Endodermal cell (in vitro differentiated cells): ENCODE measurements around the gene SLITRK3. TPM values are rescaled to one million over a fixed set of nuclear protein-coding genes. Genes with fewer than 3 reads are reported as not detected.

Experiments used
- DNase-seq: peaks from one replicate; pipeline ENCODE4 v3.0.0-alpha.2; 2017
- H3K27ac ChIP-seq: 2 replicates; pipeline ENCODE4 v1.5.1; 2013; ENCODE audit warnings: mild to moderate bottlenecking, low read depth, low read length, moderate library complexity
- H3K27me3 ChIP-seq: 2 replicates; pipeline ENCODE4 v1.6.1; 2013; ENCODE audit warnings: mild to moderate bottlenecking, low read length, moderate library complexity; ENCODE audit not compliant: insufficient read depth, control insufficient read depth, poor library complexity, severe bottlenecking
- H3K36me3 ChIP-seq: 2 replicates; pipeline ENCODE4 v1.7.0; 2013; ENCODE audit warnings: mild to moderate bottlenecking, low read length, moderate library complexity; ENCODE audit not compliant: control insufficient read depth, insufficient read depth
- H3K4me1 ChIP-seq: one replicate; pipeline ENCODE4 v1.7.0; 2013; ENCODE audit warnings: low read length; ENCODE audit not compliant: control insufficient read depth, insufficient read depth
- H3K4me3 ChIP-seq: 2 replicates; pipeline ENCODE4 v1.5.1; 2013; ENCODE audit warnings: mild to moderate bottlenecking, low read length, moderate library complexity
- H3K9ac ChIP-seq: 2 replicates; pipeline ENCODE4 v1.6.1; 2013; ENCODE audit warnings: mild to moderate bottlenecking, low read length, moderate library complexity; ENCODE audit not compliant: poor library complexity, severe bottlenecking; ENCODE audit errors: extremely low read depth
- H3K9me3 ChIP-seq: 2 replicates; pipeline ENCODE4 v1.6.1; 2013; ENCODE audit warnings: mild to moderate bottlenecking, low read length, moderate library complexity; ENCODE audit not compliant: control insufficient read depth
- H3K27ac Mint-ChIP-seq: 2 replicates; pipeline ENCODE4 v1.8.0; 2020; ENCODE audit warnings: mixed read lengths
- H3K27me3 Mint-ChIP-seq: 2 replicates; pipeline ENCODE4 v1.8.0; 2021; ENCODE audit warnings: mild to moderate bottlenecking, mixed read lengths; ENCODE audit not compliant: insufficient read depth
- H3K36me3 Mint-ChIP-seq: 2 replicates; pipeline ENCODE4 v1.8.0; 2020; ENCODE audit warnings: low read depth, mixed read lengths
- H3K4me1 Mint-ChIP-seq: 2 replicates; pipeline ENCODE4 v1.8.0; 2020; ENCODE audit warnings: mixed read lengths
- H3K4me3 Mint-ChIP-seq: 2 replicates; pipeline ENCODE4 v1.8.0; 2020; ENCODE audit warnings: mild to moderate bottlenecking, moderate library complexity, mixed read lengths
- H3K9me3 Mint-ChIP-seq: 2 replicates; pipeline ENCODE4 v1.8.0; 2020; ENCODE audit warnings: mild to moderate bottlenecking, mixed read lengths
- CTCF ChIP-seq: fragments of 200-600 bp; sonication (generic); conservative IDR thresholded peaks from 2 replicates; pipeline ENCODE4 v1.5.0; 2021; ENCODE audit warnings: antibody characterized with exemption, mild to moderate bottlenecking
- WGBS, 2 experiments: methylation state at CpG; one replicate each; pipeline versions ENCODE4 v1.1.5 to v1.1.7; 2013; ENCODE audit warnings: missing lambda C conversion rate in 2 of 2, mixed read lengths in 1 of 2; ENCODE audit not compliant: insufficient coverage in 1 of 2, insufficient read length in 1 of 2; 5-methylcytosine and 5-hydroxymethylcytosine counted together
- total RNA-seq, 2 donors: library from RNA; stranded (reverse); fragmentation: NEBNext Ultra II Directional in 1 of 2; extraction: Animal tissue kit (Norgen Biotek cat#: 25700) in 1 of 2; gene quantifications; 2 replicates in 1 of 2; 3 replicates in 1 of 2; pipeline ENCODE4 v1.2.1, GENCODE V29; 2021

The SLITRK3 gene
- total RNA-seq, 2 donors from 2014 or later, result 0.64 TPM; not detected in 1

GRCh38 chr3:165225604-165226003 lies 29.4 kb upstream of the SLITRK3 start:
- DNase-seq, result no peak
- Histone ChIP-seq H3K9ac (no peak overlapping the region), H3K27ac (no peak overlapping the region), H3K4me3 (no peak overlapping the region), H3K27me3 (no peaks in the 10 kb centered on the region), H3K36me3 (no peaks in the 10 kb centered on the region), H3K4me1 (no peaks in the 10 kb centered on the region), H3K9me3 (no peaks in the 10 kb centered on the region)
- no peak overlapping the region for H3K4me3 Mint-ChIP-seq
- no peaks in the 10 kb centered on the region for H3K36me3 Mint-ChIP-seq
- no peaks in the 10 kb centered on the region for H3K4me1 Mint-ChIP-seq
- H3K9me3 Mint-ChIP-seq, result no peaks in the 10 kb centered on the region
- H3K27me3 Mint-ChIP-seq, result no peaks in the 10 kb centered on the region
- no peak for TF ChIP-seq CTCF
- no peak overlapping the region for H3K27ac Mint-ChIP-seq
- WGBS, 2 experiments, result 83% methylated on average over 1 of the region's 1 CpG; no CpG with 5 or more reads in 1 of the 2 experiments

DNA sequence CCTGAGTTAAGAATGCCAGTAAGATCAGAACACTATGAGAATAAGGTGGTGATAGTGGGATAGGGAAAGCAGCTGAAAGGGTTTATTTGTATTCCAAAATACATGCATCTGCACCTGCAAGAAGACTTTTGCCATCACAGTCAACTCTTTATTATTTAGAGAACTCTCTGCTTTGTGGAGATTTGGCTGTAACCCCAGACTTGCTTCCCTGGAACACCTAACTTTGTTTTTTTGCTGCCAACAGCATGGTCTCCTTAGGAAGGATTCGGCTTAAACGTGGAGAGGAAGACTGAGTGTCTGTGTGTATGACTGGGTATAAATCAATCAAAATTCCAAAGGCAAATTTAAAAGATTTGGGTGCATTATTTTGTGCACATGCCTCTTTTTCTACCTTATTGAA lies 21.6 kb upstream of the SLITRK3 start:
- no peaks in the 10 kb centered on the region for H3K27me3 Mint-ChIP-seq

GRCh38 chr3:165212580-165212979 lies 16.4 kb upstream of the SLITRK3 start:
- 78 to 92% methylated on average over 1 of the region's 1 CpG for WGBS, 2 experiments
- no peaks in the 10 kb centered on the region for H3K36me3 ChIP-seq
- no peaks in the 10 kb centered on the region for H3K9me3 ChIP-seq
- no peak overlapping the region for H3K9ac ChIP-seq
- TF ChIP-seq CTCF, result no peak
- H3K27ac ChIP-seq, result no peak overlapping the region
- no peak overlapping the region for H3K27ac Mint-ChIP-seq
- no peak for DNase-seq
- H3K36me3 Mint-ChIP-seq, result no peaks in the 10 kb centered on the region
- H3K4me3 ChIP-seq, result no peak overlapping the region
- H3K4me3 Mint-ChIP-seq, result no peak overlapping the region
- H3K27me3 Mint-ChIP-seq, result peaks cover 4% of the 10 kb centered on the region
- no peaks in the 10 kb centered on the region for H3K4me1 ChIP-seq
- H3K4me1 Mint-ChIP-seq, result no peaks in the 10 kb centered on the region
- H3K9me3 Mint-ChIP-seq, result no peaks in the 10 kb centered on the region
- H3K27me3 ChIP-seq, result peaks cover 3% of the 10 kb centered on the region

More for the DNA sequence above, 21.6 kb upstream of the SLITRK3 start:
- no peak for DNase-seq
- H3K9me3 ChIP-seq, result no peaks in the 10 kb centered on the region
- Mint-ChIP-seq H3K4me3 (no peak overlapping the region), H3K36me3 (no peaks in the 10 kb centered on the region), H3K9me3 (no peaks in the 10 kb centered on the region), H3K27ac (no peak overlapping the region), H3K4me1 (no peaks in the 10 kb centered on the region)
- no peaks in the 10 kb centered on the region for H3K36me3 ChIP-seq
- no peak for TF ChIP-seq CTCF
- no peaks in the 10 kb centered on the region for H3K4me1 ChIP-seq
- no peak overlapping the region for H3K4me3 ChIP-seq
- H3K9ac ChIP-seq, result no peak overlapping the region
- H3K27ac ChIP-seq, result no peak overlapping the region
- WGBS, 2 experiments, result 95% methylated on average over 2 of the region's 2 CpGs; no CpG with 5 or more reads in 1 of the 2 experiments
- H3K27me3 ChIP-seq, result no peaks in the 10 kb centered on the region
